Activated CD8-positive, alpha-beta T cell treated with anti-CD3 and anti-CD28 coated beads, Interleukin-2, amount 10 ng/mL, durations not matched to agents 7 days and 5 days (primary cell): ENCODE data around the gene MAGEA2B. TPM values are rescaled to one million over a fixed set of nuclear protein-coding genes. Genes with fewer than 3 reads are reported as not detected.

Experiments used
- total RNA-seq, 2 experiments: library from RNA; stranded (reverse); gene quantifications; one replicate each; pipeline ENCODE4 v1.2.3, GENCODE V29; 2021

Gene MAGEA2B
- total RNA-seq, 2 experiments from 2014 or later, result not detected

Other genes starting within 250 kb of the MAGEA2B start
- gene GABRQ, start 76.7 kb upstream of the MAGEA2B start, total RNA-seq, result not detected
- not detected for gene MAGEA3, start 15.8 kb upstream of the MAGEA2B start, total RNA-seq
- not detected for gene CSAG2, start 5.4 kb upstream of the MAGEA2B start, total RNA-seq
- not detected for gene CSAG1, start 19.1 kb downstream of the MAGEA2B start, total RNA-seq
- gene MAGEA12, start 19.1 kb downstream of the MAGEA2B start, total RNA-seq, result not detected
- not detected for gene MAGEA2, start 39.2 kb downstream of the MAGEA2B start, total RNA-seq
- not detected for gene CSAG3, start 44.6 kb downstream of the MAGEA2B start, total RNA-seq
- gene MAGEA6, start 55.1 kb downstream of the MAGEA2B start, total RNA-seq, result not detected
- 10 to 100 TPM; 11.1 to 11.6 TPM for gene CETN2, start 116.1 kb downstream of the MAGEA2B start, total RNA-seq
- 10 to 100 TPM; 14.2 to 15.5 TPM for gene NSDHL, start 116.4 kb downstream of the MAGEA2B start, total RNA-seq
- gene ZNF185, start 183.4 kb downstream of the MAGEA2B start, total RNA-seq, result under 1 TPM; 0.84 to 0.97 TPM